AG09309 (cell line): Measurements from ENCODE around the gene HOXA4.

Experiments
- DNase-seq: peaks from one replicate; pipeline ENCODE4 v3.0.0-alpha.2; 2010; ENCODE audit warnings: low read depth
- H3K4me3 ChIP-seq: 2 replicates; pipeline ENCODE4 v1.5.1; 2011; ENCODE audit warnings: mild to moderate bottlenecking, low read depth, low read length, moderate library complexity; ENCODE audit not compliant: control insufficient read depth
- TF ChIP-seq, protein P1 (sequence below): IDR thresholded peaks from 2 replicates; pipeline ENCODE4 v1.5.1; 2011; ENCODE audit warnings: mild to moderate bottlenecking, low read depth, low read length, inconsistent platforms; ENCODE audit not compliant: insufficient read depth, control insufficient read depth; ENCODE audit errors: missing control alignments

Gene HOXA4

GRCh38 chr7:27142580-27143022, 12.0 kb upstream of the HOXA4 start:
- no peak for DNase-seq
- peak overlapping the region; percentile 29 for H3K4me3 ChIP-seq
- TF ChIP-seq, protein P1, sequence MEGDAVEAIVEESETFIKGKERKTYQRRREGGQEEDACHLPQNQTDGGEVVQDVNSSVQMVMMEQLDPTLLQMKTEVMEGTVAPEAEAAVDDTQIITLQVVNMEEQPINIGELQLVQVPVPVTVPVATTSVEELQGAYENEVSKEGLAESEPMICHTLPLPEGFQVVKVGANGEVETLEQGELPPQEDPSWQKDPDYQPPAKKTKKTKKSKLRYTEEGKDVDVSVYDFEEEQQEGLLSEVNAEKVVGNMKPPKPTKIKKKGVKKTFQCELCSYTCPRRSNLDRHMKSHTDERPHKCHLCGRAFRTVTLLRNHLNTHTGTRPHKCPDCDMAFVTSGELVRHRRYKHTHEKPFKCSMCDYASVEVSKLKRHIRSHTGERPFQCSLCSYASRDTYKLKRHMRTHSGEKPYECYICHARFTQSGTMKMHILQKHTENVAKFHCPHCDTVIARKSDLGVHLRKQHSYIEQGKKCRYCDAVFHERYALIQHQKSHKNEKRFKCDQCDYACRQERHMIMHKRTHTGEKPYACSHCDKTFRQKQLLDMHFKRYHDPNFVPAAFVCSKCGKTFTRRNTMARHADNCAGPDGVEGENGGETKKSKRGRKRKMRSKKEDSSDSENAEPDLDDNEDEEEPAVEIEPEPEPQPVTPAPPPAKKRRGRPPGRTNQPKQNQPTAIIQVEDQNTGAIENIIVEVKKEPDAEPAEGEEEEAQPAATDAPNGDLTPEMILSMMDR, result no peak

DNA sequence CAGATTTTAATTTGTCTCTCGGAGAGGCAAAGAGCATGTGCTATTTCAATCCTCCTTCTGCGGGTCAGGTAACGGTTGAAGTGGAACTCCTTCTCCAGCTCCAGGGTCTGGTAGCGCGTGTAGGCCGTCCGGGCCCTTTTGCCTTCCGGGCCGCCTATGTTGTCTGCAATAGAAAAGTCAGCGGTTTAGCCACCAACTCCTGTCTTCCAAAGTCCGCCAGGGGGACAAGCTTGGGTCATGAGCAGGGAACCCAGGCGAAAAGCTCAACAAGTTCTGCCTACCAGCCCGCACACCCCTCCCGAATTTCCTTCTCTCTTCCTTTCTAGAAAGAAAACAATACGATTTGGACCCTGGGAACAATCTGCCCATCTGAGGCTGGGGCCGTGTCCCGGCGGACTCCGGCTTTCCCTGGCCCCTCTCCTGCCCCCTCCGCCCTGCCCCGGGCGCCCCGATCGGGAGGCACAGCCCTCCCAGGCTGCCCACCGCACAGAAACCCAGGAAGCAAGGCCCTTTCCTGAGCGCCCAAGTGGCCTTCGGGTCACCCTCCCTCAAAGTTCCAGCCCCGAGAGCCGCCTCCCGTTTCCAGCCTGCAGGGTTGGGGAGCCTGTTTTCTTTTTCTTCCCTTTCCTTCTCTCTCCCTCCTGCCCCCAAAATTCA, 11.5 kb upstream of the HOXA4 start:
- DNase-seq, result no peak
- H3K4me3 ChIP-seq, result no peak overlapping the region
- TF ChIP-seq, protein P1, result no peak

GRCh38 chr7:27141137-27141922, 10.8 kb upstream of the HOXA4 start:
- TF ChIP-seq, protein P1, result no peak
- H3K4me3 ChIP-seq, result no peak overlapping the region
- DNase-seq, result no peak

- TF ChIP-seq, protein P1, result no peak
- no peak for DNase-seq
- no peak overlapping the region for H3K4me3 ChIP-seq
Measured at GRCh38 chr7:27140126-27140857, 9.7 kb upstream of the HOXA4 start.

- H3K4me3 ChIP-seq, result no peak overlapping the region
- TF ChIP-seq, protein P1, result no peak
- DNase-seq, result no peak
Measured at GRCh38 chr7:27139334-27140125, 9.0 kb upstream of the HOXA4 start.

DNA sequence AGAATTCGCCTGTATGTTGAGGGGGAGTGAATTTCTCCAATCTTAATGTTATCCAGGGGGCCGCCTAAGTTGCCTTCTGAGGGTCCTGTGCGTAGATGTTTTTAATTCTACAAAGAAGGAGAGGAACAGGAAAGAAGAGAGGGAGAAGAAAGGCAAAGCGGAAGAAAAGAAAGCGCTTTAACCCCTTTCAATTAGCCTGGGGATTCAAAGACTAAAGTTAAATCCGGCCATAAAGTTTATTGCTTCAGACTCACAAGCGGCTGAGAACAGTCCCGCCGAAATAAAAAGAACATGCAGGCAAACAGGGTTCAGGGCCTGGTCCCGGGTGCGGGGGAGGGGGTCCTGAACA, 8.4 kb upstream of the HOXA4 start:
- TF ChIP-seq, protein P1, result no peak
- DNase-seq, result no peak
- no peak overlapping the region for H3K4me3 ChIP-seq
